HL-60 (cell line): Measurements from ENCODE around the gene SIMC1.

Experiments
- CTCF ChIP-seq: IDR thresholded peaks from one replicate; pipeline ENCODE4 v1.5.1; 2011; ENCODE audit warnings: low read length, control low read depth, inconsistent platforms; ENCODE audit not compliant: insufficient read depth
- REST ChIP-seq: IDR thresholded peaks from 2 replicates; pipeline ENCODE4 v1.6.1; 2012; ENCODE audit warnings: low read depth; ENCODE audit not compliant: insufficient replicate concordance

GRCh38 chr5:176188506-176189193 lies 49.6 kb upstream of the SIMC1 start:
- no peak for TF ChIP-seq REST
- TF ChIP-seq CTCF: no peak
